RPMI8226 (cell line): ENCODE results near the gene CREBBP.

Experiments used
- DNase-seq: peaks from one replicate; pipeline ENCODE4 v3.0.0-alpha.2; 2015

Gene CREBBP

GRCh38 chr16:3702082-3702481, 178.4 kb downstream of the CREBBP start:
- DNase-seq, result no peak

- DNase-seq, result no peak
These were observed 179.0 kb downstream of the CREBBP start for GRCh38 chr16:3701531-3701930.

GRCh38 chr16:3698941-3699340, 181.6 kb downstream of the CREBBP start:
- no peak for DNase-seq

- no peak for DNase-seq
These were observed 183.9 kb downstream of the CREBBP start for GRCh38 chr16:3696425-3697218.

- no peak for DNase-seq
These were observed 184.7 kb downstream of the CREBBP start for GRCh38 chr16:3695610-3696369.

GRCh38 chr16:3694051-3694450, 186.5 kb downstream of the CREBBP start:
- DNase-seq, result no peak

- no peak for DNase-seq
These were observed 188.8 kb downstream of the CREBBP start for GRCh38 chr16:3691761-3692160.

- DNase-seq, result peak; percentile 18
These were observed 189.4 kb downstream of the CREBBP start for GRCh38 chr16:3690980-3691720.

- peak; percentile 75 for DNase-seq
These were observed 190.0 kb downstream of the CREBBP start for GRCh38 chr16:3690470-3690928.

GRCh38 chr16:3689731-3690130, 190.8 kb downstream of the CREBBP start:
- DNase-seq, result no peak

GRCh38 chr16:3687792-3688191, 192.7 kb downstream of the CREBBP start:
- no peak for DNase-seq

- no peak for DNase-seq
These were observed 193.5 kb downstream of the CREBBP start for GRCh38 chr16:3687021-3687420.

- DNase-seq, result no peak
These were observed 199.3 kb downstream of the CREBBP start for GRCh38 chr16:3681206-3681605.

- DNase-seq, result no peak
These were observed 202.5 kb downstream of the CREBBP start for GRCh38 chr16:3677994-3678393.

GRCh38 chr16:3675601-3676130, 204.8 kb downstream of the CREBBP start:
- DNase-seq, result no peak
